G401 (cell line): ENCODE measurements around the gene ASPSCR1. TPM values are rescaled to one million over a fixed set of nuclear protein-coding genes. Genes with fewer than 3 reads are reported as not detected.

Experiments
- DNase-seq: peaks from one replicate; pipeline ENCODE4 v3.0.0-alpha.2; 2015; ENCODE audit warnings: low spot score
- in situ Hi-C: cut with HindIII; loops from 2 replicates; pipeline ENCODE4 v1.10.0; 2016; ENCODE audit warnings: low sequenced_read_pairs, mixed read lengths
- total RNA-seq: library from RNA; depleted of rRNA; stranded (reverse); fragments of >200 nt; shearing (Covaris generic); gene quantifications from 2 replicates; pipeline ENCODE4 v1.2.3, GENCODE V29; 2014

The ASPSCR1 gene
- total RNA-seq, 1 experiment from 2014 or later: 42.0 TPM

DNA sequence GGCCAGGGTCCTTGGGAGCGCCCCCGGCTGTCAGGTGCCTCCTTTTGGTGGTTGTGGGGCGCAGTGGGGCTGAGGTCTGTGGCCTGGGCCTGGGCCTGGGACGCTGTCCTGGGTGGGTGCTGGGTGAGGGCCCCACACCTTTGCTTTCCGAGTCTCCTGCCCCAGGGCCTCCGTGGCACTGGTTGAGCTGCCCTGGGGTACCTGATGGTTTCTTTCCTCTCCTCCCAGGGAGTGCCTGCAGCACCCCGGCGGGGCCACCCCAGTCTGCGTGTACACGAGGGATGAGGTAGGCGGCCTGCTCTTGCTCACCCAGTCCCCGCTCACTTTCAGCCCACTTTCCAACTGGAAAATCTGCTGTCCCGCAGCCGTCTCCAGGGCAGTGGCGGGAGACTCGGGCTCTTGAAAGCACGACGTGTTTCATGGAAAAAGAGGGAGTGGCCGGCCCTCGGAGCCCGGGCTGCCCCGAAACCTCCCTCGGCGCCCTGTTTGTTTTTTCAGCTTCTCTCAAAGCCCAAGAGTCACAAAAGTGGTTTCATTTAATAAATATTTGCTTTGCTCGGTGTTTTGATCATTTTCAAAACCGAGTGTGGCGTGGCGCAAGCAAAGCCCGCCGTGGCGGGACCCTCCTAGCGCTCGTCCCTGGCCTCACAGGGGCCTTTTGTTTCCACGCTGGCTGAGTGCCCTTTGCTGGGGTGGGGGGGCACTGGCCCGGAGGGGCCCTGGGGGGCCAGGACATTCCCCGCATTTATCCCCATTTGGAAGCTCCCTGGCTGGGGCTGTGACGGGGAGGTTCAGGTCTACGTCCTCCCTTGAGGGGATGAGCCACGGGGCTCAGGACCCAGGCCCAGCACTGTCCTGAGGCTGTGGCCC lies 17.4 kb downstream of the ASPSCR1 start:
- in situ Hi-C loops: no loop called here
- no peak for DNase-seq

DNA sequence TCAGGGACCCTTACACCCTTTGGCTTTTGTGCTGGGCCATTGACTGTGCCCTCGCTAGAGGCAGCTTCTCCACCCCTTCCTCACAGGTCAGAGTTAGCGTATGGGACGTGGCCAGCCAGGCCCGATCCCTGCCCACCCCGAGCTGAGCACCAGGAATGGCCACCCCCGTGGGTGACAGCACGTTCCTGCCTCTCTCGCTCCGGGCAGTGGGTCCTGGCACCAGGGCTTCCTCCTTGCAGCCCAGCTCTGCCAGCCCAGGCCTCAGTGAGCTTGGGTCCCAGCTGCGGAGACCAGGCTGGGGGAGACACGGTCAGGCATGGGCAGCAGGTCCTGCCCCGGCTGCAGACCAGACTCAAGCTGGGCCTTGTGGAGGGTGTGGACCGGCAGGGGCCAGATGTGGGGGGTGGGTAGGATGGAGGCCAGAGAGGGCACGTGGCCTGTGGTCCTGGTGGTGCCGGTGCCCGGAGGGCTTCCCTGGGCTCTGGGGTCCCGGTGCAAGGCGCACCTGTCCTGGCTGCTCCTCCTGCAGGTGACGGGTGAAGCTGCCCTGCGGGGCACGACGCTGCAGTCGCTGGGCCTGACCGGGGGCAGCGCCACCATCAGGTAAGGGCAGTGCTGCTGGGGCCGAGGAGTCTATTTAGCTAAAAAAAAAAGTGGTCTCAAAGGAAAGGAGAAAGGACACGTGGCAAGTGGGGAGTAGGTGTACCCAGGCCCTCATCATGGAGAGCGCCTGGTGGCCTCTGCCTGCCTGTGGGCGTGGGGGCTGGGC lies 18.2 kb downstream of the ASPSCR1 start:
- in situ Hi-C loops: no loop called here
- DNase-seq: no peak

DNA sequence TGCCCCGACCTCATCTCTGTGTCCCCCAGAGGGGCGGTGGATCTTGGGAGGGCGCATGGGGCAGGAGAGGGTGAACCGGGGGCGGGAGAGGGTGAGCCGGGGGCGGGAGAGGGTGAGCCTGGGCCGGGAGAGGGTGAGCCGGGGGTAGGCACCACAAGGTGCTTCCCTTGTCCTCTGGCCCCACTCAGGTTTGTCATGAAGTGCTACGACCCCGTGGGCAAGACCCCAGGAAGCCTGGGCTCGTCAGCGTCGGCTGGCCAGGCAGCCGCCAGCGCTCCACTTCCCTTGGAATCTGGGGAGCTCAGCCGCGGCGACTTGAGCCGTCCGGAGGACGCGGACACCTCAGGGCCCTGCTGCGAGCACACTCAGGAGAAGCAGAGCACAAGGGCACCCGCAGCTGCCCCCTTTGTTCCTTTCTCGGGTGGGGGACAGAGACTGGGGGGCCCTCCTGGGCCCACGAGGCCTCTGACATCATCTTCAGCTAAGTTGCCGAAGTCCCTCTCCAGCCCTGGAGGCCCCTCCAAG lies 18.9 kb downstream of the ASPSCR1 start:
- in situ Hi-C loops: no loop called here
- no peak for DNase-seq

DNA sequence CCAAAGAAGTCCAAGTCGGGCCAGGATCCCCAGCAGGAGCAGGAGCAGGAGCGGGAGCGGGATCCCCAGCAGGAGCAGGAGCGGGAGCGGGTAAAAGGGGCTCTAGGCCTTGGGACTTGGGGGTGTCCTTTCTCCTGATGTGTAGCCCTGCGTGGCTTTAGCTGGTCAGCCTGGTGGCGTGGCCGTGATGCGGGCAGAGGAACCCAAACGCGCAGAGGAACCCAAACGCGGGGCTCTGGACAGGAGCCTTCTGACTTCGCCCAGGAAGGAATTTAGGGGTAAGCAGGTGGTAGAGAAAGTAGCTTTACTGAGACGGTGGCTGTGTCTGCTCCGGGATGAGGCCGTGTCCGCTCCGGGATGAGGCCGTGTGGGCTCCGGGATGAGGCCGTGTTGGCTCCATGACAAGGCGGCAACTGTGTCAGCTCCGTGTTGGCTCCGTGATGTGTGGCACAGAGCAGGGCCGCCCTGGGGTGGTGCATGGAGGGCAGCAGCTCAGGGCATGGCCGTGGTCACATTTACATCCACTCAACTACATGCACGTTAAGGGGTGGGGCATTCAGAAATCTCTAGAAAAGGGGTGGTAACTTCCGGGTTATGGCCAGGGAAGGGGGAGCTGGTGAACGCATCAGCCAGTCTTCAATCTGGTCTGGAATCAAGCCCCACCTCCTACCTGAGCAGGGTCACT lies 19.5 kb downstream of the ASPSCR1 start:
- in situ Hi-C loops: no loop called here
- DNase-seq: no peak

DNA sequence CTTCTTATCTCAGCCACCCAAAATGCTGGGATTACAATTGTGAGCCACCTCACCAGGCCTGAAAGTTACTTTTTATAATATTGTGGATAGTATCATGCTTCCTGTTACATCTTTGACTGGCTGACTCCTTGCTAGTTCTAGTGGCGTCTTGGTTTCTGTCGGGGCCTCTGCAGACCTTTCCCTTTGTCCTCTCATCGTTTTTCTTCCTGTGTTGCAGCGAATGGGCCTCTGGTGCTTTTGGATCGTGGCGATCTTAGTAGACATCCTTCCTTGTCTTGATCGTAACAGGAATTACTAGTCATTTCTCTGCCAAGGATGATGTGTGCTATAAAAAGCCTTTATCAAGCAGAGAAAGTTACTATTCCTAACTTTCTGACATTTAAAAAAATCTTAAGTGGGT lies 20.8 kb downstream of the ASPSCR1 start:
- no peak for DNase-seq
- in situ Hi-C loops: no loop called here

DNA sequence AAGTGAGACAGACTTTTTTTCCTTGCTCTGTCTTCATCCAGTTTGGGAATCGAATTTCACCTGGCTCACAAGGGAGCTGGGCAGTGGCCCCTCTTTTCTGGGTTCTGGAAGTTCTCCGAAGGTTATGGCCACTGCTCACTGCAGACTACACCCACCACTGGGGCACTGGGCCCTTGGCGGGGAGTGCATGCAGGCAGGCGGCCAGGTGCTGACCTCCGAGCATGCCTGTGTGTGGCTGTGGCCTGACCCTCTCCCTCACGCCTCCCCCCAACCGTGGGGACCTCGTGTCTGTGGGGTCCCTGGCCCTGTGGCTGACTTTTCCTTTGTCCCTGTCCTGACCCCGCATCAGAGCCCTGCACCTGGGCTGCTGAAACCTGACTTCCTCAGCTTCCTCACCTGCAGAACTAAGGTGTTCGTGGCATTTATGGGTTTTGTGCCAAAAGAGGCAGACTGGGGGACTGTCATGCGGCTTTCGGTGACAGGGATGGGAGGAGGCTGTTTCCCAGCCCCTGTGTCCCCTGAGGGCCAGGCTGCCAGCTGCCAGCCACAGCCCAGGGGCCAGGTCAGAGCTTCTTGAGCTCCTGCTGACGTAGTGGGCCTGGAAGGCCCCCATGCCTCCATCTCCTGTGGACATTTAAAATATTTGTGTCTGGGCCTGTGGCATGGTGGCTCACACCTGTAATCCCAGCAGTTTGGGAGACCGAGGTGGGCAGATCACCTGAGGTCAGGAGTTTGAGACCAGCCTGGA lies 21.4 kb downstream of the ASPSCR1 start:
- in situ Hi-C loops: no loop called here
- no peak for DNase-seq

DNA sequence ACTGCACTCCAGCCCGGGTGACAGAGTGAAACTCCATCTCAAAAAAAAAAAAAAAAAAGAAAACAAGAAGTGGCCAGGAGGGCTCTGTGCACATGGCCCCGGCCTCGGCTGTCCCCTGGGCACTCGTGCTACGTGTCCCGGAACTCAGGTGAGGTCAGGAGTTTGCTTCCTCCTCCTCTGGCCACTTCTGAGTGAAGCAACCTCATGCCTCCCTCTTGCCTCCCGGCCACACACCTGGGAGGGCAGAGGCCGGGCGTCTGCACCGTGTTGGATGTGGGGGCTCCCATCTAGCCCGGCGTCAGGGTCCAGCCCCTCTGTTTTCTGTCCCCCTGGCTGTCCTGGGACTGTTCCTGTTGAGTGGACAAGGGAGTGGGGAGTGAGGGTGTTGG lies 22.2 kb downstream of the ASPSCR1 start:
- DNase-seq: no peak
- in situ Hi-C loops: no loop called here

DNA sequence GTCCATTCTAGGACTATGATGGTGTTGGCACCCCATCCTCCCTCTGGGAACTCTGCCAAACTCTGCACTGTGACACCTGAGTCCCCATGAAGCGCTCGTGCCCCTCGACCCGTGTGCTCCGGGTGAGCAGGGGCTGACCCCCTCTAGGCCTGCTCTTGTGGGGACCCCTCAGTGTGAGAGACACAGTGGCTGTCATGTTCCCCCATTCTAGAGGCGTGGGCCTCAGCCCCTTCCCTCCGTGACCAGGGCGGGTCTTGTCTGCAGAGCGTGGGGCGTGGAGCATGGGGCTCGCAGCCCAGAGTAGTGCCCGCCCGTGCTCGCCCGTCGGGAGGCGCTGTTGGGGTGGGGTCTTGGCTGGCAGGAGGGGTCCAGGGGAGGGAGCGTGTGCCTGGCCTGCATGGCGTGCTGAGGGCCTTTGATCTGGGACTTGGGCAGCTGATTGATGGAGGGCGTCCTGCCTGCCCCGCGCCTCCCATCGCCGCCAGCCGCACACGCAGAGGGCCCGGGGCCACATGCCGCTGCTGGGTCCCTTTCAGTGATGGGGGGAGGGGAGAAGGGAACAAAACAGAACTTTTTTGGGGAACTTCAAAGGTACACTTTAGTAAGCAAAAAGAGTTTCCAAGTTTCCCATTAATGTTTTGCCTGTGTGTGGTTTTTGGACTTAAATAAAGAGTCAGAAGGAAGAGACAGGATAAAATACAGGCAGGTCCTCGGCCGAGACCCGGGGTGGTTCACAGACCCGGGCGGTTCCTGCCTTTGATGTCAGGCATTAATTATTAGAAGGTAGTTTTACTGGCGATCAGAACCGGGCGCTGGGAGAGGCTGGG lies 22.8 kb downstream of the ASPSCR1 start:
- in situ Hi-C loops: no loop called here
- DNase-seq: no peak

DNA sequence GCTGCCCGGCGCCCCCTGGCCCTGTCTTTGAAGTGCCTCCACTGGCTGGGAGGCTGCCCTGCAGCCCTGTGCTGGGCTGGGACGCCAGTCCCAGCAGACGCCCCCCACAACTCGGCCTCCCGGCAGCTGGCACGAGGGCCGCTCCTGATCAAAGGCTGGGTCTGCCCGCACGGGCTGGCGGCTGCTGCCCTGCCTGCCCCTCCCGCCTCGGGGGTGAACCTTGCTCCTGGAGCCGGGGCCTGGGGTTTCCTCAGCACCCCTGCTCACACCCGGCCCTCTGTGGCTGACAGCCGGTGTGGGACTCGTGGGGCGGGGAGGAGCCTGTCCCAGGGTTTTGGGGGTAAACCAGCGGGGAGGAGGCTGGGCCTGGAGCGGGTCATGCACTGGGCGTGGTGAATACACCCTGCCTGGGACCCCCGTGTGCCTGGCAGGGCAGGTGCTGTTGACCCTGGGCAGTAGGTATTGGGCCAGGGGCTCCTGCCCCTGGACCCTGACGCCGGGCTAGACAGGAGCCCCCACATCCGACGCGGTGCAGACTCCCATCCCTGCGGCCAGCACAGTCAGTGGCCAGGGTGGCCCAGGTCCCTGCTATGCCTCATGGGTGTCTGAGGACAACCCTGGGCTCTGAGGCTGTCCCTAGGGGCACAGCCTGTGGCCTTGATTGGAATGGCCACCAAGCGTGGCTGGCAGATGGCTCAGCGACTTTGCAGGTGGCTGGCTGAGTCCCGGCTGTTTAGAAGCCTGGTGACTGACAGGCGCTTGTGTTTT lies 23.6 kb downstream of the ASPSCR1 start:
- no peak for DNase-seq
- in situ Hi-C loops: no loop called here

DNA sequence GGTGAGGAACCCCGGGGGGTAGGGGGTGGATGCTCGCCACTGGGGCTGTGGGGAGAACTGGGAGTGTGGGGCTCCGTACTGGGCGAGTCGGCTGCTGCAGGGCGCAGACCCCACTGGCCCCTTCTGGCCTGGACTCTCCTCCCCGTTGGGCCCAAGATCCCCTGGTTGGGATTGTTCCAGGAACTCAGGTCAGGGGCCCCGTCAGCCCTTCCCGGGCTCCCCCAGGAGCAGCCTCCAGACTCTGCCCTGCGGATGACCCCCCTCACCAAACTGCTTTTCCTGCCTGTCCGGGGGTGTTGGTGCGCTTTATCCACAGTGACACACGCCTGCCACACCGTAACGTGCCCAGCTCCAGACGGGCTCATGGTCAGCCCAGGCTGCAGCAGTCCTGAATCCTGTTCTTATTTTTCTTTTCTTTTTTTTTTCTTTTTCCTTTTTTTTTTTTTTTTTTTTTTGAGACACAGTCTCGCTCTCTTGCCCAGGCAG lies 24.2 kb downstream of the ASPSCR1 start:
- no peak for DNase-seq
- in situ Hi-C loops: no loop called here

DNA sequence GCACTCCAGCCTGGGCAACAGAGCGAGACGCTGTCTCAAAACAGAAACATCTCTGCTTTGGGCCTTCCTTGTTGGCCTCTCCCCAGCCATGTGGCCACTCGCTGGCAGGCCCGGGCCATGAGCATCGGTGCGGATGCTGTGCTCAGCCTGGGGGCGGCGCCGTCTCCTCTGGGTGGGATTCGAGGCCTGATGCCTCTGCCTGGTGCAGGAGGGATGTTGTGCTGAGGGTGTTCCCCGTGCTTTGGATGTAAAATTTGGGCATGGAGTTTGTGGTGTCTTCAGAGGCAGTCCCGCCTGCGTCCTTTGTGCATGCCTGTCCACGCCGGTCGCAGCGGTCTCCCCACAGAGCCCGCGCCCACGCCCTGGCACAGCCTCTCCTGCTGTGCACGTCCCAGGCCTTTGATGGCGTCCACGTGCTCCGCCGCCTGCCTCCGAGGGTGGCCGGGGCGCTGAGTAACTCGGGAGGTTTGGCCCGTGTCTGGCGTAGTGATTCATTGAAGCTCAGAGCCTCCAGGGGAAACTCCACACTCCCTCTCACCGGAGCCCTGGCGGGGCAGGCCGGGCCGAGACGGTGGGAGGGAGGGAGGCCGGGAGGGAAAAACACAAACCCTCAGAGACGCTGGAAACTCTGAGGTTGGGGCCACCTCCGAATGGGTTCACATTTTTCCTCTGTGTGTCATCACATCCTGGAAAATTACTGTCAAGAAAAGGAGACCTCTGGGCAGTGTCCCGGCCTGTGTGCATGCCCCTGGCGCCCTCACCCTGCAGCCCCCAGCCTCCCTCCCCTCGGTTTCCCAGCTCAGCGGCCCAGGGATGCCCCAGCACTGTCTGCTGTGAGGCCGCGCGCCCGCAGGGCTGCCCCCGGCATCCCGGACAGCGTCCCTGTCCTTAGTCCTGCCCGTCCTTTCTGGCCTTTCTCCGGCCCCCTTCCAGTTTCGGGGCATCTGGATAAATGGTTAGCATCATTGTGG lies 26.3 kb downstream of the ASPSCR1 start:
- in situ Hi-C loops: no loop called here
- peak; percentile 14 for DNase-seq

DNA sequence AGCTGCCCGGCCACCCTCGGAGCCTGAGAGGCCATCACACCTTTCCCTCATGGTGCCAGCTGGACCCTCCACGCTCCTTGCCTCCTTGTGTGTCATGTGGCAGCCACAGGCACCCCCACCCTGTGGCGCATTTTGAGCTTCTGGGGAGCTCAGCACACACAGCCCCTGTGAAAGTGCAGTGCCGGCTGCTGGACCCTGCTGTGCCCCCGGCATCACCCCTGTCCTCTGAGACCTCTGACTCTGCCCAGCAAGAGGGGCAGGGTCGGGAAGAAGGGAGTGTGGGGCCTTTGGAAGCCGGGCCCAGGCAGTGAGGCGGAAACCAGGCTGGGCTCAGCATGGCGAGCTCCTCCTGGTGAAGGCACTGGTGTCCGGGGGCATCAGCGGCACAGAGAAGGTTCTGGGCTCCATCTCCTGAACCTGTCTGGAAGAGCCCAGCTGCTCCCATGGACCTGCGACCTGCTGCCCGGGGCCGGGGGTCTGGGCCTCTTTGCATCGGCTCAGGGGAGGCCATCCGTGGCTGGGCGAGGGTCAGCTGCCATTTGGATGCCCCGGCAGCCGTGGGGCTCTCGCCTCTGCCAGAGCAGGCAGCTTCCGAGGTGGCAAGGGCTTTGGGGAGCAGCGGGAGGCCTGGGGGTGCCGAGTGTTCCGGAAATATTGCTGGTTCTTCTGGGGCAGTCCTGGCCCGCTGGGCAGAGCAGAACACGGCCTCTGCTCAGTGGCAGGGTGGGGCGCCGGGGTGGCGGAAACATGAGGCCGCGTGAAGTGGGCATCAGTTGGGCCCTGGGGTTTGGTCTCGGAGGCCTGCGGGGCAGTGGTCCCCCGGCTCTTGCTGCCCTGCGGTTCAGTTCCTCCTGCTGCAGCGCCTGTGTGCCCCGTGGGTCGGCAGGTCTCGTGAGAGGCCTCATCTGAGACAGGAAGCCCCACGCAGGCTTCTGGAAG lies 27.4 kb downstream of the ASPSCR1 start:
- in situ Hi-C loops: no loop called here
- no peak for DNase-seq

DNA sequence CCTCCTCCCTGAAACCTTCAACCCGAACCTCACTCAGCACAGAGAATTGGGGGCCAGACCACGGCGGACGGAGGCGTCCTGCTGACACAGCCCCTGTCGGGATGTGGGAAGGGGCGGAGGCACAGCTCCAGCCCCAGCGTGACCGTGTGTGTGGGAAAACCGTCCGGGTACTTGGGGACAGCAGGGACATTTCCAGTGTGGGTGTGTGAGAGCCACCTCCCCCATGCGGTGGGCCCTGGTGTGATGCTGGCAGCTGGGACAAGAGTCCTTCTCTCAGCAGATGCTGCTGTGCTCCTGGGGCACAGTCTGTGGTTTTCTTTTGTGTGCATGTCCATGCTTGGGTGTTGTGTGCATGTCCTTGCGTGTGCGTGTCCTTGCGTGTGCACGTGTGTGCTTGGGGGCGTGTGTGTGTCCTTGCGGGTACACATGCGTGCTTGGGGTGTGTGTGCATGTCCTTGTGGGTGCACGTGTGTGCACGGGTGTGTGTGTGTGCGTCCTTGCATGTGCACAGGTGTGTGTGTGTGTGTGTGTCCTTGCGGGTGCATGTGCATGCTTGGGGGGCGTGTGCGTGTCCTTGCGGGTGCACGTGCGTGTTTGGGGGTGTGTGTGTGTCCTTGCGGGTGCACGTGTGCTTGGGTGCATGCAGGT lies 28.4 kb downstream of the ASPSCR1 start:
- in situ Hi-C loops: no loop called here

DNA sequence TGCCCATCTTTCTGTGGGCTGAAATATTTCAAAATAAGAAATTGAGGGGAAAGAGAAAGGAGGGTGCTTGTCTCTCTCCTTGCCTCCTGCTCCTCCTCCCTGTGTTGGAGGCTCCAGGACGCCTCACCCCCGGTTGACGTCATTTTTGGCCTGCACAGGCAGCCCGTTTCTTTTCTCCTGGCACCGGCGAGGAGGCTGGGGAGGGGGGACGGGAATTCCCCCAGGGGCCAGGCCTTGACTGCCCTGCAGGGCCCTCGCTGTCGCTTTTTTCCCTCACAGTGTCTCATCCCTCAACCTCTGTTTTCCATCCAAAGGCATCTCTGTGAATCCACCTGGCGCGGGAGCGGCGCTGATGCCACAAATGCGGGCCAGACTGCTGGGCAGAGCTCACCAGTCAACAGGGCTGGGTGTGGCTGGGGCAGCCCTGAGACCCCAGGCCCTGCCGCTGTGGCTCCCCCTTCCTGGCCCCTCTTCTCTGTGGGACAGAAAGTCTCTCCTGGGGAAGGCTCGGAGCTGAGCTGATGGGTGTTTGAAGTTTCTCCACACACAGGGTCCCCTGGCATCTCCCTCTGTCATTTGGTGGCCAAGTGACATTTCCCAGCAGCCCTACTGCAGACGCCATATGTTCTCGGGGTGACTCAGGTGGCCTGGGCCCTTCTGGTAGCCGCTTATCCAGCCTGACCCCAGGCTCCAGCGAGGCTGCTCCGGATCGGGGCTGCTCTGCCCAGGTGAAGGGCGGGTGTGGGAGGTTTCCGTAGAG lies 29.2 kb downstream of the ASPSCR1 start:
- DNase-seq: peak; percentile 83
- in situ Hi-C loops: no loop called here

More for the DNA sequence above, 28.4 kb downstream of the ASPSCR1 start:
- DNase-seq: no peak
